Hepatocyte (in vitro differentiated cells): ENCODE results near the gene NEK9.

Experiments
- CTCF ChIP-seq: fragments of 200-600 bp; sonication (generic); IDR thresholded peaks from 2 replicates; pipeline ENCODE4 v1.5.1; 2016; ENCODE audit warnings: antibody characterized with exemption, mild to moderate bottlenecking; ENCODE audit not compliant: poor library complexity
- EZH2 ChIP-seq: fragments of 200-600 bp; sonication (generic); IDR thresholded peaks from 2 replicates; pipeline ENCODE4 v1.6.1; 2016; ENCODE audit warnings: antibody characterized with exemption, mild to moderate bottlenecking, borderline replicate concordance
- EZH2phosphoT487 ChIP-seq: fragments of 200-600 bp; sonication (generic); IDR thresholded peaks from one replicate; pipeline ENCODE4 v1.6.1; 2018; ENCODE audit warnings: antibody characterized with exemption, mild to moderate bottlenecking, low read depth, moderate library complexity; ENCODE audit not compliant: unreplicated experiment, severe bottlenecking

- TF ChIP-seq CTCF, result no peak
- TF ChIP-seq EZH2, result no peak
- no peak for TF ChIP-seq EZH2phosphoT487
These were observed 75.8 kb downstream of the NEK9 start, which contains the start of gene MLH3 for GRCh38 chr14:75050852-75051555.
